Kasumi-1 (cell line): ENCODE results near the gene TOMM34.

Source experiments
- DNase-seq, 2 experiments: peaks; one replicate each; lab custom pipeline; 2025; lab: John Stamatoyannopoulos, UW

TOMM34 gene

DNA sequence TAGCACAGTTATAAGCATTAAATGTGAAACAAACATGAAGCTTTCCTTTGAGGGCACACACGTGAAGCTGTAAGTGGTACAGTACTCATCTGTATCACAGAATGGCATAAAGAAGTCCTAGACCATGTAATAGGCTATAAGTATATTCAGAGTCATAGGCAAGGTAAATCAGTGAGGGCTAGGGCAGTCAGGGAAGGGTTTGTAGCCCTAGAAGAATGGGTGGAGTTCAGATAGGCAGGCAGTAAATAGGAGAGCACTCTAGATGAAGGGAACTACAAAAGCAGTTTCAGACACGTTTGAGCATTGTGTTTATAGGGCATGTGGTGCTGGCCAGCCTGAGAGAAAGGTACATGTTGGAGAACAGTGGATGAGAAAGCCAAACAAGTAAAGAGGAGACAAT is 65.2 kb downstream of the TOMM34 start:
- DNase-seq = no peak
